HCT116 (cell line): ENCODE results near the gene PRKCQ.

ENCODE experiments used
- ATF3 ChIP-seq: IDR thresholded peaks from 2 replicates; pipeline ENCODE4 v1.6.1; 2012
- CBX3 ChIP-seq: IDR thresholded peaks from 2 replicates; pipeline ENCODE4 v1.6.1; 2012; ENCODE audit warnings: low read depth
- CTCF ChIP-seq, 3 experiments: fragments of 200-600 bp in 1 of 3; sonication (generic) in 1 of 3; IDR thresholded peaks in 2 of 3; conservative IDR thresholded peaks in 1 of 3; 2 replicates each; pipeline ENCODE4 v1.5.1; 2012 to 2017; ENCODE audit warnings: low read depth in 2 of 3, low read length in 2 of 3, antibody characterized with exemption in 1 of 3, borderline replicate concordance in 1 of 3, control low read depth in 1 of 3, mild to moderate bottlenecking in 1 of 3, mixed read lengths in 1 of 3, mixed run types in 1 of 3, moderate library complexity in 1 of 3; ENCODE audit not compliant: insufficient read depth in 1 of 3
- EZH2 ChIP-seq: fragments of 200-600 bp; sonication (generic); IDR thresholded peaks from 2 replicates; pipeline ENCODE4 v1.6.1; 2017; ENCODE audit warnings: antibody characterized with exemption, mixed run types
- MAX ChIP-seq: IDR thresholded peaks from 2 replicates; pipeline ENCODE4 v1.6.1; 2012
- POLR2A ChIP-seq: IDR thresholded peaks from 2 replicates; pipeline ENCODE4 v1.7.0; 2011; ENCODE audit warnings: borderline replicate concordance; ENCODE audit not compliant: insufficient read depth, insufficient read length; ENCODE audit errors: extremely low read depth
- POLR2AphosphoS5 ChIP-seq: IDR thresholded peaks from 2 replicates; pipeline ENCODE4 v1.6.1; 2011; ENCODE audit warnings: mild to moderate bottlenecking, low read depth, low read length, moderate library complexity
- RAD21 ChIP-seq: IDR thresholded peaks from 2 replicates; pipeline ENCODE4 v1.6.1; 2012; ENCODE audit warnings: low read depth, mild to moderate bottlenecking
- SIN3A ChIP-seq: IDR thresholded peaks from 2 replicates; pipeline ENCODE4 v1.6.1; 2012; ENCODE audit warnings: low read depth
- ZFX ChIP-seq: fragments of 450-650 bp; IDR thresholded peaks from 2 replicates; pipeline ENCODE4 v1.6.1; 2017

- TF ChIP-seq CBX3 (no peak), CTCF (IDR thresholded peaks at IDR 0.05 in 2 of 3, conservative IDR thresholded peaks at IDR 0.05 in 1 of 3; ENCODE audit: borderline replicate concordance in 1 of 3, insufficient read depth in 1 of 3, low read depth in 2 of 3, low read length in 2 of 3) (no peak), SIN3A (no peak), POLR2A (no peak), ATF3 (no peak), EZH2 (no peak), MAX (no peak), RAD21 (no peak), ZFX (no peak), POLR2AphosphoS5 (no peak)
Measured at GRCh38 chr10:6411436-6411835, 168.6 kb downstream of the PRKCQ start.
